K562 (cell line): ENCODE results near the gene ANKRD23. TPM values are rescaled to one million over a fixed set of nuclear protein-coding genes. Genes with fewer than 3 reads are reported as not detected.

Source experiments
- ATAC-seq: fragments of 200-7000 bp; cut with Tn5 transposase; 3 replicates; pipeline ENCODE4 v1.9.1; 2020; ENCODE audit warnings: moderate library complexity
- BruUV-seq: library from RNA; stranded (reverse); fragments of 400-500 nt; replicated peaks from 2 replicates; lab custom pipeline; 2021; lab: Mats Ljungman, UMichigan
- CTCF ChIA-PET: fragments of 300-600 bp; formaldehyde crosslinking; extraction: SDS; loops from one replicate; lab custom pipeline; 2021; ENCODE audit warnings: low intra/inter-chr PET ratio; lab: Yijun Ruan, JAX
- POLR2A ChIA-PET: fragments of 300-600, 350-650 bp; sonication (Branson Sonifier 250); formaldehyde crosslinking; extraction: SDS; loops from one replicate; lab custom pipeline; 2021; ENCODE audit warnings: antibody characterized with exemption, inconsistent platforms; lab: Yijun Ruan, JAX
- DNase-seq, 4 experiments: peaks; one replicate each; pipeline versions ENCODE4 v3.0.0 to v3.0.0-alpha.2; 2011 to 2018; ENCODE audit warnings: low spot score in 3 of 4, mixed read lengths in 3 of 4; ENCODE audit errors: extremely low read depth in 1 of 4
- FAIRE-seq: peaks from 2 replicates; lab custom pipeline; 2011; peaks lifted over from hg19 to GRCh38; lab: Jason Lieb, UNC
- H2AFZ ChIP-seq: 2 replicates; pipeline ENCODE4 v1.6.0; 2011; ENCODE audit warnings: low read depth, low read length, control low read depth, inconsistent platforms
- H3K27ac ChIP-seq: fragments of 200-600 bp; 3 replicates; pipeline ENCODE4 v1.8.0; 2011; ENCODE audit warnings: low read depth, mild to moderate bottlenecking, control low read depth, inconsistent platforms, low read length, moderate library complexity, mixed read lengths; ENCODE audit errors: extremely low read depth
- H3K27me3 ChIP-seq, 2 experiments: fragments of 300-600 bp in 1 of 2; 2 replicates in 1 of 2; 3 replicates in 1 of 2; pipeline versions ENCODE4 v1.6.0 to v1.8.0; 2011; ENCODE audit warnings: inconsistent platforms in 2 of 2, low read length in 2 of 2, mild to moderate bottlenecking in 1 of 2, mixed read lengths in 1 of 2, moderate library complexity in 1 of 2; ENCODE audit not compliant: control insufficient read depth in 2 of 2, insufficient read depth in 2 of 2
- H3K36me3 ChIP-seq: fragments of 300-600 bp; 3 replicates; pipeline ENCODE4 v1.8.0; 2011; ENCODE audit warnings: mild to moderate bottlenecking, low read length, inconsistent platforms; ENCODE audit not compliant: control insufficient read depth, insufficient read depth
- H3K4me1 ChIP-seq, 2 experiments: fragments of 200-600 bp in 1 of 2; replicated peaks in 1 of 2; 2 replicates in 1 of 2; 3 replicates in 1 of 2; pipeline versions ENCODE4 v1.5.1 to v1.8.0; 2011; ENCODE audit warnings: inconsistent platforms in 2 of 2, low read length in 2 of 2, mild to moderate bottlenecking in 1 of 2, mixed read lengths in 1 of 2, moderate library complexity in 1 of 2; ENCODE audit not compliant: control insufficient read depth in 2 of 2, insufficient read depth in 2 of 2
- H3K4me2 ChIP-seq: 2 replicates; pipeline ENCODE4 v1.6.1; 2011; ENCODE audit warnings: low read length, control low read depth, inconsistent platforms, mixed read lengths; ENCODE audit not compliant: insufficient read depth
- H3K4me3 ChIP-seq: fragments of 200-600 bp; sonication (generic), shearing (Covaris generic); 2 replicates; pipeline ENCODE4 v1.5.1; 2016; ENCODE audit warnings: control low read depth, inconsistent platforms
- H3K79me2 ChIP-seq: fragments of 200-600 bp; 3 replicates; pipeline ENCODE4 v1.8.0; 2011; ENCODE audit warnings: low read length, inconsistent platforms; ENCODE audit not compliant: control insufficient read depth, insufficient read depth
- H3K9ac ChIP-seq, 2 experiments: 2 replicates each; pipeline versions ENCODE4 v1.6.0 to v1.6.1; 2011; ENCODE audit warnings: low read depth in 2 of 2, low read length in 2 of 2, control low read depth in 1 of 2, inconsistent platforms in 1 of 2, mild to moderate bottlenecking in 1 of 2, mixed read lengths in 1 of 2; ENCODE audit not compliant: insufficient read depth in 1 of 2
- H3K9me1 ChIP-seq: one replicate; pipeline ENCODE4 v1.6.0; 2011; ENCODE audit warnings: inconsistent platforms, mild to moderate bottlenecking, low read length, moderate library complexity; ENCODE audit not compliant: control insufficient read depth, insufficient read depth
- H3K9me3 ChIP-seq: replicated peaks from 2 replicates; pipeline ENCODE4 v1.5.1; 2011; ENCODE audit warnings: low read depth, low read length, inconsistent platforms; ENCODE audit not compliant: control insufficient read depth, insufficient read depth
- H4K20me1 ChIP-seq: replicated peaks from 2 replicates; pipeline ENCODE4 v1.6.1; 2011; ENCODE audit warnings: low read length, inconsistent platforms, mixed read lengths; ENCODE audit not compliant: control insufficient read depth, insufficient read depth
- CBX8 ChIP-seq: fragments of 200-600 bp; sonication (generic); IDR thresholded peaks from 2 replicates; pipeline ENCODE4 v1.6.1; 2012; ENCODE audit warnings: borderline replicate concordance, mixed run types, low read depth, mild to moderate bottlenecking, moderate library complexity, mixed read lengths, low read length, control low read depth, inconsistent platforms; ENCODE audit not compliant: poor library complexity, severe bottlenecking; ENCODE audit errors: extremely low read depth
- HCFC1 ChIP-seq: IDR thresholded peaks from 2 replicates; pipeline ENCODE4 v1.6.1; 2012; ENCODE audit warnings: low read depth, low read length, improper control_type of control experiment
- PHB ChIP-seq: fragments of 250-450 bp; sonication (Bioruptor Pico); IDR thresholded peaks from 2 replicates; pipeline ENCODE4 v1.5.0; 2021
- POLR2G ChIP-seq: fragments of 200-400 bp; formaldehyde crosslinking; IDR thresholded peaks from 2 replicates; pipeline ENCODE4 v1.6.1; 2017; ENCODE audit warnings: low read depth, mild to moderate bottlenecking, antibody characterized with exemption, low read length, moderate library complexity
- RBFOX2 ChIP-seq: fragments of 200-400 bp; formaldehyde crosslinking; IDR thresholded peaks from 2 replicates; pipeline ENCODE4 v1.6.1; 2017; ENCODE audit warnings: low read depth, mild to moderate bottlenecking, low read length, moderate library complexity
- STAT5A ChIP-seq: IDR thresholded peaks from 2 replicates; pipeline ENCODE4 v1.6.1; 2012; ENCODE audit warnings: low read length, inconsistent platforms, borderline replicate concordance
- TAF7 ChIP-seq: fragments of 450-650 bp; IDR thresholded peaks from 2 replicates; pipeline ENCODE4 v1.6.1; 2016; ENCODE audit warnings: missing genetic modification characterization, missing compliant biosample characterization
- THAP12 ChIP-seq: fragments of 250-450 bp; sonication (Bioruptor Pico); IDR thresholded peaks from 2 replicates; pipeline ENCODE4 v1.9.0; 2021; ENCODE audit warnings: mild to moderate bottlenecking, inconsistent platforms
- ZNF436 ChIP-seq: fragments of 250-450, 450-650 bp; sonication (Bioruptor Pico); formaldehyde crosslinking; IDR thresholded peaks from 2 replicates; pipeline ENCODE4 v1.7.0; 2020; ENCODE audit warnings: mild to moderate bottlenecking
- ZNF77 ChIP-seq: fragments of 250-450 bp; sonication (Bioruptor Pico); IDR thresholded peaks from 2 replicates; pipeline ENCODE4 v1.5.0; 2020
- WGBS: fragments of 100-300 bp; shearing (Covaris generic); methylation state at CpG from one replicate; pipeline ENCODE4 v1.1.6; 2016; ENCODE audit warnings: low coverage, mixed read lengths; ENCODE audit not compliant: insufficient coverage; ENCODE audit errors: missing lambda C conversion rate; 5-methylcytosine and 5-hydroxymethylcytosine counted together
- in situ Hi-C: fragments of 300-500 bp; cut with MboI; formaldehyde crosslinking; loops from 4 replicates; pipeline ENCODE4 v1.15.0; 2018; ENCODE audit warnings: inconsistent platforms, mixed read lengths
- intact Hi-C: fragments of 100-400 bp; cut with micrococcal nuclease; formaldehyde crosslinking; loops from 2 replicates; pipeline ENCODE4 v1.14.2; 2022
- polyA plus RNA-seq, 8 experiments: library from polyadenylated mRNA; depleted of rRNA in 4 of 8; stranded (reverse) in 5 of 8; unstranded in 3 of 8; fragments of >200 nt; fragmentation: Nextera tagmentation in 2 of 8; fragmentation: Illumina TruSeq in 1 of 8; extraction: Ambion mirVana in 2 of 8; extraction: Trizol in 1 of 8; gene quantifications; 2 replicates each; pipeline versions ENCODE4 v1.2.1 to v1.2.3, GENCODE V29; 2011 to 2014; ENCODE audit warnings: inconsistent platforms in 1 of 8, missing spikeins in 1 of 8
- total RNA-seq, 7 experiments: library from RNA; depleted of rRNA in 6 of 7; stranded (reverse); fragments of >200 nt in 6 of 7; fragmentation: Illumina TruSeq in 2 of 7; extraction: Trizol in 2 of 7; gene quantifications; 2 replicates each; pipeline versions ENCODE4 v1.2.1 to v1.2.3, GENCODE V29; 2011 to 2021; ENCODE audit warnings: low replicate concordance in 1 of 7
- TF ChIP-seq, protein P1 (sequence below): sonication (generic); formaldehyde crosslinking; IDR thresholded peaks from 2 replicates; pipeline ENCODE4 v1.8.1; 2023; ENCODE audit warnings: mild to moderate bottlenecking, missing genetic modification reagents

ANKRD23 gene
- total and polyA plus RNA-seq, 9 of the 15 experiments (the other 6 are each of a cell fraction or from before 2014, with no cell fraction given) = 0.32 to 4.8 (median 2.8) TPM

DNA sequence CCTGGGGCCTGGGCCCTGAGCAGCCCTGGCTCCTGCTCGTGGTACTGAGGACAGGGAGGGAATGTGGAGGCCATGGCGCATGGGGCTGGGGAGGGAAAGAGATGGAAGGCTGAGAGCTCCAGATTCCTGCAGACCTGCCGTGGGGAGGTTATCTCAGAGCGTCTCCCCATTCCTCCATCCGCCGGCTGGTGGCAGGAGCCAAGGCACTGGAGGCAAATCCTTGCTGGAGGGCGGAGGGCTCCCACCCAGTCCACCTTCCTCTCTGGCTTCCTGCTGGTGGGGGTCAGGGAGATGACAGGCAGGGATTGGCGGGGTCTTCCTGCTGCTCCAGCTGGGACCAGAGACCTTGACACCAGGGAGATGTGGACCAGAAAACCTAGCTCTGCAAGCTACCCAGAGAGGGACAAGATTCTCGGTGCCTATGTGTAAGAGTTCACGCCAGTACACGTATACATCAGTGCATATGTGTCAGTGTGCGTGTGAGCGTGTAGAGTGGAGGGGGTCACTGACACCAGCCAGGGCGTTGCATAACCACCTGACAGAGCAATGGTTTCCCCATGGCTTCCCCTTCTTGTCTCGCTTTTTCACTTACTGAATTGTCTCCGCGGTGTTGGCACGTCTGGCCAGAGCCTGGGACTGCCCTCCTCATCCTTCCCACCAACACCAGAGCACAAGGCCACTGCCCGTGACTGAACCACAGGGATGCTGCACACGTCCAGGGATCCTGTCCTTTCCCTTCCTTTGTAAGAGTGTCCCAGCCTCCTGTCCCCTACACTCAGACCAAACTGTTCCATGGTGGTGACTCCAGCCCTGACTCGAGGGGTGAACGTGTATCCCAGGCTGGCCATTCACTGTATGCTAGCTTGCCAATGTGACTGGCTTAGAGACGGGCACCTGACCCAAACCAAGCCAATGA is 41.9 kb upstream of the ANKRD23 start:
- Histone ChIP-seq H3K79me2 (peaks cover 63% of the 10 kb centered on the region), H4K20me1 (peaks cover 3% of the 10 kb centered on the region; the same call in 1 of the 2 replicates), H3K36me3 (peaks cover 84% of the 10 kb centered on the region)
- TF ChIP-seq ZNF77 = peak; percentile 65
- no peak for TF ChIP-seq PHB (CRISPR knock-in tag)
- TF ChIP-seq RBFOX2 = 0 out of 2 replicates have a peak, but pooled peaks have one; percentile 32
- no peak for TF ChIP-seq HCFC1
- TF ChIP-seq, protein P1, sequence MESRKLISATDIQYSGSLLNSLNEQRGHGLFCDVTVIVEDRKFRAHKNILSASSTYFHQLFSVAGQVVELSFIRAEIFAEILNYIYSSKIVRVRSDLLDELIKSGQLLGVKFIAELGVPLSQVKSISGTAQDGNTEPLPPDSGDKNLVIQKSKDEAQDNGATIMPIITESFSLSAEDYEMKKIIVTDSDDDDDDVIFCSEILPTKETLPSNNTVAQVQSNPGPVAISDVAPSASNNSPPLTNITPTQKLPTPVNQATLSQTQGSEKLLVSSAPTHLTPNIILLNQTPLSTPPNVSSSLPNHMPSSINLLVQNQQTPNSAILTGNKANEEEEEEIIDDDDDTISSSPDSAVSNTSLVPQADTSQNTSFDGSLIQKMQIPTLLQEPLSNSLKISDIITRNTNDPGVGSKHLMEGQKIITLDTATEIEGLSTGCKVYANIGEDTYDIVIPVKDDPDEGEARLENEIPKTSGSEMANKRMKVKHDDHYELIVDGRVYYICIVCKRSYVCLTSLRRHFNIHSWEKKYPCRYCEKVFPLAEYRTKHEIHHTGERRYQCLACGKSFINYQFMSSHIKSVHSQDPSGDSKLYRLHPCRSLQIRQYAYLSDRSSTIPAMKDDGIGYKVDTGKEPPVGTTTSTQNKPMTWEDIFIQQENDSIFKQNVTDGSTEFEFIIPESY (CRISPR knock-in tag) = peak; percentile 14; the same call in 1 of the 2 replicates
- no peak for TF ChIP-seq STAT5A
- no peak for TF ChIP-seq TAF7 (tag)
- TF ChIP-seq ZNF436 (CRISPR knock-in tag) = no peak
- TF ChIP-seq POLR2G = peak; percentile 55
- 0 out of 2 replicates have a peak, but pooled peaks have one; percentile 4 for TF ChIP-seq THAP12 (CRISPR knock-in tag)
- TF ChIP-seq CBX8 = no peak
- TF ChIP-seq, all 486 proteins: peak for 5
- intact Hi-C loops (no loop called here), in situ Hi-C loops (no loop called here)
- H3K27me3 ChIP-seq = no peaks in the 10 kb centered on the region; a peak in 1 of 5 replicates
- ChIA-PET CTCF (no interaction called here), POLR2A (interaction anchor here (0.7 to 6.6 kb wide), 5 partner anchors 9 to 64 kb away, joined by 3 to 73 read pairs (median 6); no protein-coding TSS in a partner anchor)
- 92% methylated on average over 22 of the region's 23 CpGs for WGBS
- no peak overlapping the region for H3K4me3 ChIP-seq
- ATAC-seq (no peak), FAIRE-seq (no peak), DNase-seq (no peak)
- H3K4me1 ChIP-seq = peaks cover 40 to 86% of the 10 kb centered on the region in 2 experiments; a peak in 4 of 5 replicates
- H3K4me2 ChIP-seq = no peak overlapping the region
- BruUV-seq = no TSS peak
- H3K9me3 ChIP-seq = no peaks in the 10 kb centered on the region
- no peak overlapping the region for H2AFZ ChIP-seq
- no peaks in the 10 kb centered on the region for H3K9me1 ChIP-seq
- H3K9ac ChIP-seq = peak overlapping the region in 1 of 2 experiments; percentile 79; a peak in 2 of 4 replicates
- H3K27ac ChIP-seq = peak overlapping the region; percentile 43; the same call in 2 of the 3 replicates
